CD4-positive, CD25-positive, alpha-beta regulatory T cell (primary cell): ENCODE measurements around the gene OTOL1. TPM values are rescaled to one million over a fixed set of nuclear protein-coding genes. Genes with fewer than 3 reads are reported as not detected.

Experiments used
- ATAC-seq, 2 donors: fragments of 150-1000 bp; cut with Tn5 transposase; one replicate each; pipeline ENCODE4 v1.10.0; 2021; ENCODE audit warnings: low read depth in 2 of 2, moderate number of reproducible peaks in 2 of 2, moderate library complexity in 1 of 2
- DNase-seq, 3 donors: peaks; one replicate each; pipeline versions ENCODE4 v3.0.0 to v3.0.0-alpha.2; 2012 to 2022; ENCODE audit warnings: mixed read lengths in 1 of 3
- H3K27ac ChIP-seq: one replicate; pipeline ENCODE4 v1.7.0; 2013; ENCODE audit warnings: mild to moderate bottlenecking, low read length; ENCODE audit not compliant: insufficient read depth, poor library complexity, severe bottlenecking
- H3K27me3 ChIP-seq: one replicate; pipeline ENCODE4 v1.7.0; 2013; ENCODE audit warnings: low read length; ENCODE audit not compliant: control insufficient read depth, insufficient read depth
- H3K36me3 ChIP-seq: one replicate; pipeline ENCODE4 v1.7.0; 2013; ENCODE audit warnings: mild to moderate bottlenecking, low read length, moderate library complexity; ENCODE audit not compliant: control insufficient read depth, insufficient read depth
- H3K4me1 ChIP-seq: 2 replicates; pipeline ENCODE4 v1.7.0; 2013; ENCODE audit warnings: mild to moderate bottlenecking, low read length; ENCODE audit not compliant: insufficient read depth, control insufficient read depth, poor library complexity, severe bottlenecking
- H3K4me3 ChIP-seq: one replicate; pipeline ENCODE4 v1.7.0; 2013; ENCODE audit warnings: low read depth, mild to moderate bottlenecking, low read length, moderate library complexity
- H3K9me3 ChIP-seq, 2 experiments: 1 replicate in 1 of 2; 2 replicates in 1 of 2; pipeline ENCODE4 v1.7.0; 2013; ENCODE audit warnings: low read length in 2 of 2, mild to moderate bottlenecking in 1 of 2, moderate library complexity in 1 of 2; ENCODE audit not compliant: control insufficient read depth in 2 of 2
- H3K27ac Mint-ChIP-seq, 3 donors: one replicate each; pipeline ENCODE4 v1.8.0; 2020 to 2022; ENCODE audit warnings: mild to moderate bottlenecking in 3 of 3, mixed read lengths in 3 of 3, moderate library complexity in 2 of 3
- H3K27me3 Mint-ChIP-seq: one replicate; pipeline ENCODE4 v1.8.0; 2022; ENCODE audit warnings: mild to moderate bottlenecking, mixed read lengths
- H3K36me3 Mint-ChIP-seq: one replicate; pipeline ENCODE4 v1.8.0; 2020; ENCODE audit warnings: mixed read lengths
- H3K4me1 Mint-ChIP-seq, 4 donors: one replicate each; pipeline ENCODE4 v1.8.0; 2020 to 2022; ENCODE audit warnings: mixed read lengths in 4 of 4, mild to moderate bottlenecking in 1 of 4
- H3K4me3 Mint-ChIP-seq, 4 donors: one replicate each; pipeline ENCODE4 v1.8.0; 2020 to 2022; ENCODE audit warnings: mild to moderate bottlenecking in 4 of 4, mixed read lengths in 4 of 4, moderate library complexity in 3 of 4
- H3K9me3 Mint-ChIP-seq, 7 donors: one replicate each; pipeline ENCODE4 v1.8.0; 2020 to 2022; ENCODE audit warnings: mixed read lengths in 7 of 7, mild to moderate bottlenecking in 3 of 7, moderate library complexity in 2 of 7
- polyA plus RNA-seq, 4 donors: library from polyadenylated mRNA; unstranded; fragments of 300-500 nt; fragmentation: Illumina TruSeq; gene quantifications; one replicate each; pipeline ENCODE4 v1.2.3, GENCODE V29; 2021
- total RNA-seq: library from RNA; stranded (reverse); gene quantifications from one replicate; pipeline ENCODE4 v1.2.3, GENCODE V29; 2022

The OTOL1 gene
- total RNA-seq (not detected), polyA plus RNA-seq (not detected)

- Histone ChIP-seq H3K27me3 (no peaks in the 10 kb centered on the region), H3K27ac (no peak within 1 kb of the TSS), H3K36me3 (no peaks in the 10 kb centered on the region), H3K4me1 (no peaks in the 10 kb centered on the region), H3K9me3 (no peaks in the 10 kb centered on the region), H3K4me3 (no peak within 1 kb of the TSS)
- Mint-ChIP-seq H3K4me3 (no peak within 1 kb of the TSS), H3K4me1 (no peaks in the 10 kb centered on the region), H3K27me3 (no peaks in the 10 kb centered on the region), H3K9me3 (peaks cover 0 to 4% (median 2%) of the 10 kb centered on the region in 7 donors), H3K27ac (no peak within 1 kb of the TSS), H3K36me3 (no peaks in the 10 kb centered on the region)
- ATAC-seq (no peak), DNase-seq (no peak)
Measured at GRCh38 chr3:161496508-161496907, at the start of gene OTOL1. TSS of gene OTOL1 (plus strand) at chr3:161496808. CDS start at chr3:161496808, 0 bp downstream.

- Mint-ChIP-seq H3K4me1 (no peaks in the 10 kb centered on the region), H3K27ac (no peak overlapping the region), H3K9me3 (peaks cover 0 to 6% (median 0%) of the 10 kb centered on the region in 7 donors), H3K4me3 (no peak overlapping the region), H3K27me3 (no peaks in the 10 kb centered on the region), H3K36me3 (no peaks in the 10 kb centered on the region)
- peaks cover 2% of the 10 kb centered on the region for H3K27me3 ChIP-seq
- no peaks in the 10 kb centered on the region for H3K9me3 ChIP-seq
- no peaks in the 10 kb centered on the region for H3K4me1 ChIP-seq
- no peak overlapping the region for H3K4me3 ChIP-seq
- DNase-seq = no peak
- no peaks in the 10 kb centered on the region for H3K36me3 ChIP-seq
- no peak overlapping the region for H3K27ac ChIP-seq
- ATAC-seq = no peak
Measured at GRCh38 chr3:161449785-161450184, 46.8 kb upstream of the OTOL1 start.

- Mint-ChIP-seq H3K4me3 (no peak overlapping the region), H3K4me1 (no peaks in the 10 kb centered on the region), H3K27ac (no peak overlapping the region), H3K36me3 (no peaks in the 10 kb centered on the region), H3K9me3 (peaks cover 0 to 6% (median 0%) of the 10 kb centered on the region in 7 donors), H3K27me3 (no peaks in the 10 kb centered on the region)
- Histone ChIP-seq H3K36me3 (no peaks in the 10 kb centered on the region), H3K4me1 (no peaks in the 10 kb centered on the region), H3K9me3 (no peaks in the 10 kb centered on the region), H3K27ac (no peak overlapping the region), H3K4me3 (no peak overlapping the region), H3K27me3 (no peaks in the 10 kb centered on the region)
- DNase-seq (no peak), ATAC-seq (no peak)
Measured at GRCh38 chr3:161452179-161452578, 44.4 kb upstream of the OTOL1 start.

GRCh38 chr3:161454615-161455014 lies 42.0 kb upstream of the OTOL1 start:
- no peaks in the 10 kb centered on the region for H3K27me3 ChIP-seq
- H3K4me1 Mint-ChIP-seq = no peaks in the 10 kb centered on the region
- DNase-seq = no peak
- H3K4me1 ChIP-seq = no peaks in the 10 kb centered on the region
- H3K36me3 ChIP-seq = no peaks in the 10 kb centered on the region
- no peak overlapping the region for H3K4me3 Mint-ChIP-seq
- H3K36me3 Mint-ChIP-seq = no peaks in the 10 kb centered on the region
- no peak overlapping the region for H3K4me3 ChIP-seq
- H3K27ac ChIP-seq = no peak overlapping the region
- H3K27ac Mint-ChIP-seq = no peak overlapping the region
- ATAC-seq = no peak
- no peaks in the 10 kb centered on the region for H3K27me3 Mint-ChIP-seq
- H3K9me3 Mint-ChIP-seq = peaks cover 0 to 6% (median 0%) of the 10 kb centered on the region in 7 donors
- H3K9me3 ChIP-seq = no peaks in the 10 kb centered on the region

GRCh38 chr3:161455962-161456361 lies 40.6 kb upstream of the OTOL1 start:
- Histone ChIP-seq H3K36me3 (no peaks in the 10 kb centered on the region), H3K4me3 (no peak overlapping the region), H3K4me1 (no peaks in the 10 kb centered on the region), H3K9me3 (no peaks in the 10 kb centered on the region), H3K27me3 (no peaks in the 10 kb centered on the region), H3K27ac (no peak overlapping the region)
- Mint-ChIP-seq H3K36me3 (no peaks in the 10 kb centered on the region), H3K27ac (no peak overlapping the region), H3K9me3 (peaks cover 0 to 6% (median 0%) of the 10 kb centered on the region in 7 donors), H3K4me3 (no peak overlapping the region), H3K27me3 (no peaks in the 10 kb centered on the region), H3K4me1 (no peaks in the 10 kb centered on the region)
- DNase-seq (no peak), ATAC-seq (no peak)

GRCh38 chr3:161462138-161462537 lies 34.5 kb upstream of the OTOL1 start:
- H3K4me3 Mint-ChIP-seq = no peak overlapping the region
- H3K4me1 Mint-ChIP-seq = no peaks in the 10 kb centered on the region
- H3K36me3 Mint-ChIP-seq = no peaks in the 10 kb centered on the region
- H3K9me3 ChIP-seq = peaks cover 0 to 7% of the 10 kb centered on the region in 2 experiments
- H3K27ac Mint-ChIP-seq = no peak overlapping the region
- peaks cover 0 to 15% (median 3%) of the 10 kb centered on the region in 7 donors for H3K9me3 Mint-ChIP-seq
- H3K27me3 ChIP-seq = no peaks in the 10 kb centered on the region
- no peak for DNase-seq
- H3K4me1 ChIP-seq = no peaks in the 10 kb centered on the region
- no peak overlapping the region for H3K4me3 ChIP-seq
- ATAC-seq = no peak
- no peaks in the 10 kb centered on the region for H3K27me3 Mint-ChIP-seq
- H3K36me3 ChIP-seq = no peaks in the 10 kb centered on the region
- no peak overlapping the region for H3K27ac ChIP-seq

- Mint-ChIP-seq H3K4me1 (no peaks in the 10 kb centered on the region), H3K27me3 (no peaks in the 10 kb centered on the region), H3K27ac (no peak overlapping the region), H3K36me3 (no peaks in the 10 kb centered on the region), H3K4me3 (no peak overlapping the region), H3K9me3 (peaks cover 0 to 1% (median 0%) of the 10 kb centered on the region in 7 donors)
- DNase-seq (no peak), ATAC-seq (no peak)
- H3K9me3 ChIP-seq = no peaks in the 10 kb centered on the region
- H3K36me3 ChIP-seq = no peaks in the 10 kb centered on the region
- no peak overlapping the region for H3K27ac ChIP-seq
- H3K4me1 ChIP-seq = no peaks in the 10 kb centered on the region
- no peaks in the 10 kb centered on the region for H3K27me3 ChIP-seq
- H3K4me3 ChIP-seq = no peak overlapping the region
Measured at GRCh38 chr3:161471211-161471610, 25.4 kb upstream of the OTOL1 start.

- Histone ChIP-seq H3K27ac (no peak overlapping the region), H3K27me3 (no peaks in the 10 kb centered on the region), H3K4me1 (no peaks in the 10 kb centered on the region), H3K9me3 (no peaks in the 10 kb centered on the region), H3K36me3 (no peaks in the 10 kb centered on the region), H3K4me3 (no peak overlapping the region)
- no peaks in the 10 kb centered on the region for H3K36me3 Mint-ChIP-seq
- peaks cover 0 to 1% (median 0%) of the 10 kb centered on the region in 7 donors for H3K9me3 Mint-ChIP-seq
- H3K27me3 Mint-ChIP-seq = no peaks in the 10 kb centered on the region
- DNase-seq (no peak), ATAC-seq (no peak)
- no peak overlapping the region for H3K27ac Mint-ChIP-seq
- no peaks in the 10 kb centered on the region for H3K4me1 Mint-ChIP-seq
- H3K4me3 Mint-ChIP-seq = no peak overlapping the region
Measured at GRCh38 chr3:161474139-161474538, 22.5 kb upstream of the OTOL1 start.
